GM23338 (cell line): ENCODE measurements around the gene ZNRF2.

Experiments
- CREB1 ChIP-seq: fragments of 250-450 bp; sonication (Bioruptor Pico); IDR thresholded peaks from 2 replicates; pipeline ENCODE4 v1.5.0; 2020; ENCODE audit warnings: low read depth, mild to moderate bottlenecking, moderate library complexity
- CTCF ChIP-seq, 2 experiments: fragments of 200-600 bp in 1 of 2; sonication (generic) in 1 of 2; conservative IDR thresholded peaks; 2 replicates each; pipeline versions ENCODE4 v1.5.1 to v1.6.1; 2016 to 2017; ENCODE audit warnings: antibody characterized with exemption in 2 of 2, low read depth in 2 of 2, mild to moderate bottlenecking in 2 of 2, moderate library complexity in 1 of 2
- EZH2 ChIP-seq: fragments of 200-600 bp; sonication (generic); IDR thresholded peaks from one replicate; pipeline ENCODE4 v1.8.0; 2017; ENCODE audit warnings: antibody characterized with exemption, mild to moderate bottlenecking, low read depth; ENCODE audit not compliant: unreplicated experiment
- EZH2phosphoT487 ChIP-seq: fragments of 200-600 bp; sonication (generic); IDR thresholded peaks from one replicate; pipeline ENCODE4 v1.8.1; 2018; ENCODE audit warnings: antibody characterized with exemption; ENCODE audit not compliant: unreplicated experiment
- JUNB ChIP-seq: IDR thresholded peaks from one replicate; pipeline ENCODE4 v1.6.1; 2016; ENCODE audit warnings: antibody characterized with exemption; ENCODE audit not compliant: unreplicated experiment
- NANOG ChIP-seq: IDR thresholded peaks from 2 replicates; pipeline ENCODE4 v1.6.1; 2016; ENCODE audit warnings: antibody characterized with exemption, borderline replicate concordance
- POLR2AphosphoS5 ChIP-seq: IDR thresholded peaks from 2 replicates; pipeline ENCODE4 v1.6.1; 2016; ENCODE audit warnings: antibody characterized with exemption, low read depth
- REST ChIP-seq: IDR thresholded peaks from one replicate; pipeline ENCODE4 v1.6.1; 2018; ENCODE audit warnings: antibody characterized with exemption; ENCODE audit not compliant: unreplicated experiment
- ZNF114 ChIP-seq: fragments of 250-450 bp; sonication (Bioruptor Pico); IDR thresholded peaks from 2 replicates; pipeline ENCODE4 v1.5.0; 2020; ENCODE audit warnings: mild to moderate bottlenecking, moderate library complexity
- ZNF331 ChIP-seq: fragments of 250-450 bp; sonication (Bioruptor Pico); IDR thresholded peaks from 2 replicates; pipeline ENCODE4 v1.5.0; 2020; ENCODE audit warnings: low read depth, mild to moderate bottlenecking, moderate library complexity

DNA sequence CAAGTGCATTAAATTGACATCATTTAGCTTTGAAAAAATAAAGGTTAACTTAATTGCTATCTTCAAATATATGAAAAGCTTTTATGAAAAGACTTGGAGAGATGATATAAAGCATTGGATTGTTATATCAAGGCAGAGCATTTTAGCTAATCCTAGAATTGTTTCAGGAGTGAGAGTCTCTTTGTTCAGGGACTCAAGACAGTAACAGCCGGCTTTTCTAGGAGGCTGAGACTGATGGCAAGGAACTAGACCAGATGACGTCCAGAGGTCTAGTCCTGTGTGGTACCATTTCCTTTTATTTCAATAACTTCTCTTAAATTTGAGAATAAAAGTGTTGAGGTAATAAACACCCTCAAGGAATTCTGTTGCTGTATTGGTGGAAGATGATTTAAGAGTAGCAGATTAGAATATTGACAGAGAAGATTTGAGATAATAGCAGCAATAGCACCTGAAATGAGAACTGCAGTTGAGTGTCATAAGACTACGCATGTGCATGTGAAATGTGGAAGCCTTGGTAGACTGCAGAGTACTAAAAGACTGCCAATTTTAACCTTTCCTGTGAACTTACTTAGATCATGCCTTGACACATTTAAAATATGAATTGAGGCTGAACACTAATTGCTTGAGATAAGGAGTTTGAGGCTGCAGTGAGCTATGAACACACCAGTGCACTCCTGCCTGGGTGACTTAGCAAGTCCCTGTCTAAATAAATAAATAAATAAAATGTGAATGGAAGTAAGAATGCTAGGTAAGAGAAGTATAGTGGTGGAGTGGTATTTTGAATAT lies 79.6 kb downstream of the ZNRF2 start:
- TF ChIP-seq EZH2 (no peak), CTCF (conservative IDR thresholded peaks at IDR 0.05; ENCODE audit: low read depth in 2 of 2) (no peak), REST (no peak), EZH2phosphoT487 (no peak), POLR2AphosphoS5 (no peak), ZNF331 (no peak), CREB1 (no peak), JUNB (no peak), NANOG (no peak), ZNF114 (no peak)
